ENCODE results near the gene SH3GL1. TPM values are rescaled to one million over a fixed set of nuclear protein-coding genes. Genes with fewer than 3 reads are reported as not detected.

Gene SH3GL1
- total RNA-seq, 2 experiments from 2014 or later, result 39.3 to 40.9 TPM

- intact Hi-C loops (cut with DNase I, micrococcal nuclease), result loop anchor here (1.0 to 10.0 kb wide), 14 partner anchors 56 to 1223 kb away; partner anchors contain the start of genes UBXN6 (in 2 of the 2), YJU2 (in 2 of the 2), EEF2 (in 1 of the 2) and FEM1A (in 1 of the 2)
- H3K9me3 Mint-ChIP-seq, result no peaks in the 10 kb centered on the region
- Histone ChIP-seq H3K36me3 (ENCODE audit: insufficient read depth, low read length) (peaks cover 14% of the 10 kb centered on the region), H3K27ac (ENCODE audit: low read depth in 1 of 2, low read length in 2 of 2) (peak overlapping the region; percentile 82 to 93), H3K27me3 (ENCODE audit: control insufficient read depth in 1 of 2, insufficient read depth in 2 of 2, low read length in 2 of 2) (no peaks in the 10 kb centered on the region), H3K9me3 (ENCODE audit: control insufficient read depth in 1 of 2, insufficient read depth in 1 of 2, low read length in 2 of 2) (no peaks in the 10 kb centered on the region), H3K4me3 (ENCODE audit: low read length) (peak overlapping the region; percentile 44), H3K4me1 (ENCODE audit: insufficient read depth, low read length) (peaks cover 55% of the 10 kb centered on the region)
- no peak for TF ChIP-seq CTCF (IDR thresholded peaks at IDR 0.05)
- peaks cover 21% of the 10 kb centered on the region for H3K36me3 Mint-ChIP-seq (ENCODE audit: low read depth)
- POLR2A ChIA-PET, result interaction anchor here (1.0 to 3.3 kb wide), 10 partner anchors 21 to 1318 kb away, joined by 4 to 33 read pairs (median 5); partner anchors contain the start of genes CATSPERD, DPP9, HDGFL2 and KDM4B
- peak overlapping the region; percentile 91 for H3K4me3 Mint-ChIP-seq
- no peak for ATAC-seq (ENCODE audit: poor library complexity)
- peak overlapping the region; percentile 95 for H3K27ac Mint-ChIP-seq
- H3K27me3 Mint-ChIP-seq, result no peaks in the 10 kb centered on the region
- CTCF ChIA-PET, result interaction anchor here (1.3 to 3.2 kb wide), 3 partner anchors 33 to 155 kb away, joined by 3 to 63 read pairs (median 4); partner anchors contain the start of gene YJU2
- DNase-seq, result no peak
- H3K4me1 Mint-ChIP-seq (ENCODE audit: low read depth), result peaks cover 61% of the 10 kb centered on the region
These were observed 1.4 kb upstream of the SH3GL1 start for GRCh38 chr19:4401769-4402170.

- Mint-ChIP-seq H3K27me3 (no peaks in the 10 kb centered on the region), H3K4me3 (peak overlapping the region; percentile 96), H3K27ac (peak overlapping the region; percentile 83), H3K9me3 (no peaks in the 10 kb centered on the region), H3K36me3 (ENCODE audit: low read depth) (peaks cover 39% of the 10 kb centered on the region), H3K4me1 (ENCODE audit: low read depth) (peaks cover 74% of the 10 kb centered on the region)
- no peak for TF ChIP-seq CTCF (IDR thresholded peaks at IDR 0.05)
- ChIA-PET POLR2A (interaction anchor here (0.6 to 3.3 kb wide), 13 partner anchors 9 to 842 kb away, joined by 3 to 33 read pairs (median 4); partner anchors contain the start of genes HDGFL2, MFSD12, MPND and STAP2), CTCF (interaction anchor here (0.5 to 3.2 kb wide), 23 partner anchors 8 to 393 kb away, joined by 3 to 63 read pairs (median 5); partner anchors contain the start of genes FSD1, HDGFL2, MPND and YJU2)
- Histone ChIP-seq H3K27ac (ENCODE audit: low read depth in 1 of 2, low read length in 2 of 2) (peak overlapping the region; percentile 70 to 91), H3K4me1 (ENCODE audit: insufficient read depth, low read length) (peaks cover 60% of the 10 kb centered on the region), H3K4me3 (ENCODE audit: low read length) (peak overlapping the region; percentile 98), H3K27me3 (ENCODE audit: control insufficient read depth in 1 of 2, insufficient read depth in 2 of 2, low read length in 2 of 2) (no peaks in the 10 kb centered on the region), H3K9me3 (ENCODE audit: control insufficient read depth in 1 of 2, insufficient read depth in 1 of 2, low read length in 2 of 2) (no peaks in the 10 kb centered on the region), H3K36me3 (ENCODE audit: insufficient read depth, low read length) (peaks cover 29% of the 10 kb centered on the region)
- DNase-seq (peak in 2 of 14 experiments; percentile 16 to 19), ATAC-seq (ENCODE audit: poor library complexity) (no peak)
- intact Hi-C loops (cut with DNase I, micrococcal nuclease), result loop anchor here (1.0 to 10.0 kb wide), 9 partner anchors 30 to 1225 kb away; partner anchors contain the start of genes EEF2 (in 1 of the 2), FEM1A (in 1 of the 2), PIAS4 (in 1 of the 2) and SAFB (in 1 of the 2)
These were observed 574 bp downstream of the SH3GL1 start for GRCh38 chr19:4399812-4400134.

- Mint-ChIP-seq H3K9me3 (no peaks in the 10 kb centered on the region), H3K4me1 (ENCODE audit: low read depth) (peaks cover 70% of the 10 kb centered on the region), H3K4me3 (peak overlapping the region; percentile 54), H3K27me3 (no peaks in the 10 kb centered on the region), H3K27ac (peak overlapping the region; percentile 47), H3K36me3 (ENCODE audit: low read depth) (peaks cover 48% of the 10 kb centered on the region)
- POLR2A ChIA-PET, result no interaction called here
- Histone ChIP-seq H3K27me3 (ENCODE audit: control insufficient read depth in 1 of 2, insufficient read depth in 2 of 2, low read length in 2 of 2) (no peaks in the 10 kb centered on the region), H3K36me3 (ENCODE audit: insufficient read depth, low read length) (peaks cover 32% of the 10 kb centered on the region), H3K4me1 (ENCODE audit: insufficient read depth, low read length) (peaks cover 69% of the 10 kb centered on the region), H3K4me3 (ENCODE audit: low read length) (no peak overlapping the region), H3K27ac (ENCODE audit: low read depth in 1 of 2, low read length in 2 of 2) (no peak overlapping the region), H3K9me3 (ENCODE audit: control insufficient read depth in 1 of 2, insufficient read depth in 1 of 2, low read length in 2 of 2) (no peaks in the 10 kb centered on the region)
- ATAC-seq (ENCODE audit: poor library complexity) (no peak), DNase-seq (no peak)
- CTCF ChIA-PET, result interaction anchor here (1.7 to 2.0 kb wide), 2 partner anchors 27 kb away, joined by 8 to 18 read pairs; no protein-coding TSS in a partner anchor
- intact Hi-C loops (cut with DNase I, micrococcal nuclease), result no loop called here
- no peak for TF ChIP-seq CTCF (IDR thresholded peaks at IDR 0.05)
These were observed 3.2 kb downstream of the SH3GL1 start for GRCh38 chr19:4396949-4397783.

Data from CD4-positive, alpha-beta T cell (primary cell).